H9 (cell line): ENCODE results near the gene TEX2. TPM values are rescaled to one million over a fixed set of nuclear protein-coding genes. Genes with fewer than 3 reads are reported as not detected.

Experiments
- DNase-seq: peaks from one replicate; pipeline ENCODE4 v3.0.0-alpha.2; 2017
- H2AFZ ChIP-seq: one replicate; pipeline ENCODE4 v1.6.1; 2013; ENCODE audit warnings: mild to moderate bottlenecking, low read length, control low read depth, moderate library complexity
- H2AK5ac ChIP-seq: 2 replicates; pipeline ENCODE4 v1.6.1; 2013; ENCODE audit warnings: low read length, control low read depth, mixed read lengths; ENCODE audit not compliant: insufficient read length
- H2BK120ac ChIP-seq: one replicate; pipeline ENCODE4 v1.6.1; 2013; ENCODE audit warnings: low read depth, mild to moderate bottlenecking, low read length, control low read depth, inconsistent platforms; ENCODE audit not compliant: poor library complexity, severe bottlenecking
- H2BK12ac ChIP-seq: 2 replicates; pipeline ENCODE4 v1.6.1; 2013; ENCODE audit warnings: low read length, control low read depth, mixed read lengths, low read depth; ENCODE audit not compliant: insufficient read length
- H2BK15ac ChIP-seq: 2 replicates; pipeline ENCODE4 v1.6.1; 2013; ENCODE audit warnings: low read depth, low read length, control low read depth
- H2BK20ac ChIP-seq: one replicate; pipeline ENCODE4 v1.6.1; 2013; ENCODE audit warnings: low read depth, mild to moderate bottlenecking, low read length, control low read depth, inconsistent platforms; ENCODE audit not compliant: poor library complexity, severe bottlenecking
- H2BK5ac ChIP-seq: 2 replicates; pipeline ENCODE4 v1.6.1; 2013; ENCODE audit warnings: low read length, control low read depth, mixed read lengths; ENCODE audit not compliant: insufficient read length
- H3K14ac ChIP-seq: 2 replicates; pipeline ENCODE4 v1.6.1; 2013; ENCODE audit warnings: low read length, control low read depth; ENCODE audit not compliant: insufficient read depth
- H3K18ac ChIP-seq: 2 replicates; pipeline ENCODE4 v1.6.1; 2013; ENCODE audit warnings: low read depth, mild to moderate bottlenecking, mixed read lengths, low read length, control low read depth; ENCODE audit not compliant: insufficient read length
- H3K23ac ChIP-seq: 2 replicates; pipeline ENCODE4 v1.6.1; 2013; ENCODE audit warnings: low read length, control low read depth, mixed read lengths, low read depth; ENCODE audit not compliant: insufficient read length
- H3K23me2 ChIP-seq: 2 replicates; pipeline ENCODE4 v1.6.1; 2013; ENCODE audit warnings: low read depth, mild to moderate bottlenecking, mixed read lengths, low read length, control low read depth; ENCODE audit not compliant: insufficient read length, poor library complexity, severe bottlenecking
- H3K27ac ChIP-seq: 2 replicates; pipeline ENCODE4 v1.5.1; 2013; ENCODE audit warnings: low read length, control low read depth, mixed read lengths, low read depth; ENCODE audit not compliant: insufficient read length
- H3K27me3 ChIP-seq: 2 replicates; pipeline ENCODE4 v1.6.1; 2013; ENCODE audit warnings: low read length, control low read depth, inconsistent platforms; ENCODE audit not compliant: insufficient read depth
- H3K4ac ChIP-seq: 2 replicates; pipeline ENCODE4 v1.6.1; 2013; ENCODE audit warnings: low read depth, mild to moderate bottlenecking, control low read depth, inconsistent platforms, low read length, moderate library complexity
- H3K4me1 ChIP-seq: 2 replicates; pipeline ENCODE4 v1.6.1; 2013; ENCODE audit warnings: low read length, control low read depth, inconsistent platforms; ENCODE audit not compliant: insufficient read depth
- H3K4me2 ChIP-seq: 2 replicates; pipeline ENCODE4 v1.6.1; 2013; ENCODE audit warnings: low read length, control low read depth, mixed read lengths; ENCODE audit not compliant: insufficient read length, insufficient read depth
- H3K56ac ChIP-seq: 2 replicates; pipeline ENCODE4 v1.6.1; 2013; ENCODE audit warnings: low read depth, mild to moderate bottlenecking, mixed read lengths, low read length, control low read depth; ENCODE audit not compliant: insufficient read length
- H3K79me1 ChIP-seq: 2 replicates; pipeline ENCODE4 v1.6.1; 2013; ENCODE audit warnings: low read depth, mild to moderate bottlenecking, moderate library complexity, low read length, control low read depth, inconsistent platforms; ENCODE audit not compliant: insufficient read depth, poor library complexity, severe bottlenecking
- H3K79me2 ChIP-seq: 2 replicates; pipeline ENCODE4 v1.6.1; 2013; ENCODE audit warnings: low read length, control low read depth, inconsistent platforms; ENCODE audit not compliant: insufficient read depth
- H3K9ac ChIP-seq: 2 replicates; pipeline ENCODE4 v1.6.1; 2013; ENCODE audit warnings: low read length, control low read depth, mixed read lengths; ENCODE audit not compliant: insufficient read length; ENCODE audit errors: extremely low read depth
- H3K9me3 ChIP-seq: one replicate; pipeline ENCODE4 v1.6.1; 2013; ENCODE audit warnings: low read depth, low read length, inconsistent platforms; ENCODE audit not compliant: control insufficient read depth
- H3T11ph ChIP-seq: one replicate; pipeline ENCODE4 v1.6.1; 2013; ENCODE audit warnings: mild to moderate bottlenecking, low read length, control low read depth, inconsistent platforms
- H4K20me1 ChIP-seq: one replicate; pipeline ENCODE4 v1.6.1; 2013; ENCODE audit not compliant: control insufficient read depth, insufficient read length, insufficient read depth
- H4K5ac ChIP-seq: 2 replicates; pipeline ENCODE4 v1.6.1; 2013; ENCODE audit warnings: low read depth, mild to moderate bottlenecking, mixed read lengths, low read length, control low read depth; ENCODE audit not compliant: insufficient read length
- H4K8ac ChIP-seq: replicated peaks from 2 replicates; pipeline ENCODE4 v1.6.1; 2013; ENCODE audit warnings: low read length, control low read depth, mixed read lengths, low read depth; ENCODE audit not compliant: insufficient read length
- H4K91ac ChIP-seq: 2 replicates; pipeline ENCODE4 v1.6.1; 2013; ENCODE audit warnings: low read depth, mild to moderate bottlenecking, moderate library complexity, mixed read lengths, low read length, control low read depth; ENCODE audit not compliant: insufficient read length
- H3K27ac Mint-ChIP-seq, 3 experiments: 2 replicates in 2 of 3; 3 replicates in 1 of 3; pipeline ENCODE4 v1.8.0; 2020 to 2021; ENCODE audit warnings: mixed read lengths in 3 of 3, mild to moderate bottlenecking in 1 of 3, moderate library complexity in 1 of 3
- H3K27me3 Mint-ChIP-seq: 2 replicates; pipeline ENCODE4 v1.8.0; 2021; ENCODE audit warnings: low read depth, mild to moderate bottlenecking, moderate library complexity, mixed read lengths
- H3K36me3 Mint-ChIP-seq, 3 experiments: 2 replicates in 2 of 3; 3 replicates in 1 of 3; pipeline ENCODE4 v1.8.0; 2020 to 2021; ENCODE audit warnings: low read depth in 3 of 3, mixed read lengths in 3 of 3; ENCODE audit not compliant: insufficient read depth in 1 of 3
- H3K4me1 Mint-ChIP-seq, 2 experiments: 2 replicates each; pipeline ENCODE4 v1.8.0; 2020; ENCODE audit warnings: mixed read lengths in 2 of 2
- H3K4me3 Mint-ChIP-seq, 2 experiments: 2 replicates in 1 of 2; 3 replicates in 1 of 2; pipeline ENCODE4 v1.8.0; 2020 to 2021; ENCODE audit warnings: mild to moderate bottlenecking in 2 of 2, mixed read lengths in 2 of 2, moderate library complexity in 1 of 2
- H3K9me3 Mint-ChIP-seq, 2 experiments: 2 replicates in 1 of 2; 3 replicates in 1 of 2; pipeline ENCODE4 v1.8.0; 2020; ENCODE audit warnings: mild to moderate bottlenecking in 2 of 2, mixed read lengths in 2 of 2, moderate library complexity in 1 of 2
- WGBS: extraction: QIAGEN DNeasy Blood & Tissue Kit; methylation state at CpG from one replicate; pipeline ENCODE4 v1.1.7; 2013; ENCODE audit warnings: missing lambda C conversion rate, low lambda C conversion rate, mixed read lengths; ENCODE audit not compliant: insufficient read length; ENCODE audit errors: extremely low coverage; 5-methylcytosine and 5-hydroxymethylcytosine counted together
- total RNA-seq: library from RNA; stranded (reverse); gene quantifications from 2 replicates; pipeline ENCODE4 v1.2.1, GENCODE V29; 2021
- TF ChIP-seq, protein P1 (sequence below): fragments of 200-600 bp; sonication (generic); conservative IDR thresholded peaks from 3 replicates; pipeline ENCODE4 v1.8.0; 2021; ENCODE audit warnings: antibody characterized with exemption, mild to moderate bottlenecking

The TEX2 gene
- total RNA-seq, 1 experiment from 2014 or later: 12.2 TPM

DNA sequence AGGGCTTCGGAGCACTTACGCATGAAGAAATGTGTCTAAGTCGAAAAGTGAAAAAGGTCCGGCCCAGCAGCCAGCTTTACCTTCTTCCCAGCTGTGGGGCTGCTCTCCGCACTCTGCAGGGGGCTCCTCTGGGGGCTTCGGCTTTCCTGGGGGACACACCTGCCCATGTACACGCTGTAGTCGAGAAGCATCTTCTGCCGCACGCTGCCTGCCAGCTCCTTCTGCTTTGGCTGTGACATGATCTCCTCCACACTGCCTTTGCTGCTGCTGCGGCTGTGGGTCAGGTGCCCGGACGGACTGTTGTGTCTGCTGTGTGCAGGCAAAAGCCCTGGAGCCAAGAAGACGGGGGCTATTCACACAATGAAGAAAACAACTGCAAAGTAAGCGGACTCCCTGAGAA, 75.0 kb downstream of the TEX2 start:
- Histone ChIP-seq H3K79me2 (no peaks in the 10 kb centered on the region), H3K23ac (no peak overlapping the region), H3K4me1 (no peaks in the 10 kb centered on the region), H2BK20ac (no peak overlapping the region), H3K9me3 (no peaks in the 10 kb centered on the region), H4K8ac (no peak overlapping the region), H2AFZ (no peak overlapping the region), H4K91ac (no peak overlapping the region), H3K14ac (no peak overlapping the region), H3K4ac (no peak overlapping the region), H3K18ac (no peak overlapping the region), H3K4me2 (no peak overlapping the region), H3K79me1 (no peaks in the 10 kb centered on the region), H2BK12ac (no peak overlapping the region), H4K20me1 (no peaks in the 10 kb centered on the region), H3K27me3 (no peaks in the 10 kb centered on the region), H3K23me2 (no peaks in the 10 kb centered on the region), H2BK5ac (no peak overlapping the region), H2AK5ac (no peak overlapping the region), H3K56ac (no peak overlapping the region), H3T11ph (no peak overlapping the region), H2BK120ac (no peak overlapping the region), H3K27ac (no peak overlapping the region), H4K5ac (no peak overlapping the region), H3K9ac (no peak overlapping the region), H2BK15ac (no peak overlapping the region)
- Mint-ChIP-seq H3K36me3 (peaks cover 2 to 12% (median 12%) of the 10 kb centered on the region in 3 experiments; a peak in 2 of 7 replicates), H3K4me3 (no peak overlapping the region), H3K9me3 (no peaks in the 10 kb centered on the region), H3K4me1 (no peaks in the 10 kb centered on the region), H3K27ac (0 out of 7 replicates have a peak overlapping the region, but pooled peaks of 1 of the 3 experiments have one; percentile 78), H3K27me3 (no peaks in the 10 kb centered on the region)
- no peak for DNase-seq
- no CpG with 5 or more reads among the region's 15 CpGs for WGBS
- TF ChIP-seq, protein P1, sequence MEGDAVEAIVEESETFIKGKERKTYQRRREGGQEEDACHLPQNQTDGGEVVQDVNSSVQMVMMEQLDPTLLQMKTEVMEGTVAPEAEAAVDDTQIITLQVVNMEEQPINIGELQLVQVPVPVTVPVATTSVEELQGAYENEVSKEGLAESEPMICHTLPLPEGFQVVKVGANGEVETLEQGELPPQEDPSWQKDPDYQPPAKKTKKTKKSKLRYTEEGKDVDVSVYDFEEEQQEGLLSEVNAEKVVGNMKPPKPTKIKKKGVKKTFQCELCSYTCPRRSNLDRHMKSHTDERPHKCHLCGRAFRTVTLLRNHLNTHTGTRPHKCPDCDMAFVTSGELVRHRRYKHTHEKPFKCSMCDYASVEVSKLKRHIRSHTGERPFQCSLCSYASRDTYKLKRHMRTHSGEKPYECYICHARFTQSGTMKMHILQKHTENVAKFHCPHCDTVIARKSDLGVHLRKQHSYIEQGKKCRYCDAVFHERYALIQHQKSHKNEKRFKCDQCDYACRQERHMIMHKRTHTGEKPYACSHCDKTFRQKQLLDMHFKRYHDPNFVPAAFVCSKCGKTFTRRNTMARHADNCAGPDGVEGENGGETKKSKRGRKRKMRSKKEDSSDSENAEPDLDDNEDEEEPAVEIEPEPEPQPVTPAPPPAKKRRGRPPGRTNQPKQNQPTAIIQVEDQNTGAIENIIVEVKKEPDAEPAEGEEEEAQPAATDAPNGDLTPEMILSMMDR: no peak
